Measurements from ENCODE around the gene SLC23A3.

GRCh38 chr2:219149667-219150066, 20.2 kb downstream of the SLC23A3 start:
- TF ChIP-seq ZFP3 (CRISPR knock-in tag; IDR thresholded peaks at IDR 0.05) (no peak), ARNTL (CRISPR knock-in tag; IDR thresholded peaks at IDR 0.05; ENCODE audit: borderline replicate concordance, low read depth) (no peak), ZC3H10 (CRISPR knock-in tag; IDR thresholded peaks at IDR 0.05) (no peak), BACH2 (CRISPR knock-in tag; IDR thresholded peaks at IDR 0.05; ENCODE audit: borderline replicate concordance) (no peak), ZNF8 (CRISPR knock-in tag; IDR thresholded peaks at IDR 0.05) (no peak), PPARA (CRISPR knock-in tag; IDR thresholded peaks at IDR 0.05; ENCODE audit: borderline replicate concordance) (no peak), OSR1 (CRISPR knock-in tag; IDR thresholded peaks at IDR 0.05) (no peak), POU6F1 (CRISPR knock-in tag; IDR thresholded peaks at IDR 0.05; ENCODE audit: borderline replicate concordance, low read depth) (no peak), ZFP30 (CRISPR knock-in tag; IDR thresholded peaks at IDR 0.05) (no peak), TOX (CRISPR knock-in tag; IDR thresholded peaks at IDR 0.05; ENCODE audit: borderline replicate concordance) (no peak)
- TF ChIP-seq, protein P1, sequence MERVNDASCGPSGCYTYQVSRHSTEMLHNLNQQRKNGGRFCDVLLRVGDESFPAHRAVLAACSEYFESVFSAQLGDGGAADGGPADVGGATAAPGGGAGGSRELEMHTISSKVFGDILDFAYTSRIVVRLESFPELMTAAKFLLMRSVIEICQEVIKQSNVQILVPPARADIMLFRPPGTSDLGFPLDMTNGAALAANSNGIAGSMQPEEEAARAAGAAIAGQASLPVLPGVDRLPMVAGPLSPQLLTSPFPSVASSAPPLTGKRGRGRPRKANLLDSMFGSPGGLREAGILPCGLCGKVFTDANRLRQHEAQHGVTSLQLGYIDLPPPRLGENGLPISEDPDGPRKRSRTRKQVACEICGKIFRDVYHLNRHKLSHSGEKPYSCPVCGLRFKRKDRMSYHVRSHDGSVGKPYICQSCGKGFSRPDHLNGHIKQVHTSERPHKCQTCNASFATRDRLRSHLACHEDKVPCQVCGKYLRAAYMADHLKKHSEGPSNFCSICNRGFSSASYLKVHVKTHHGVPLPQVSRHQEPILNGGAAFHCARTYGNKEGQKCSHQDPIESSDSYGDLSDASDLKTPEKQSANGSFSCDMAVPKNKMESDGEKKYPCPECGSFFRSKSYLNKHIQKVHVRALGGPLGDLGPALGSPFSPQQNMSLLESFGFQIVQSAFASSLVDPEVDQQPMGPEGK (CRISPR knock-in tag; IDR thresholded peaks at IDR 0.05; ENCODE audit: borderline replicate concordance): no peak
